SK-N-MC (cell line): ENCODE results near the gene DENND2D.

Experiments used
- EZH2 ChIP-seq: fragments of 200-600 bp; sonication (generic); IDR thresholded peaks from one replicate; pipeline ENCODE4 v1.6.1; 2017; ENCODE audit warnings: antibody characterized with exemption
- POLR2AphosphoS5 ChIP-seq: IDR thresholded peaks from 2 replicates; pipeline ENCODE4 v1.6.1; 2012; ENCODE audit warnings: mild to moderate bottlenecking, low read depth, low read length, borderline replicate concordance

DNA sequence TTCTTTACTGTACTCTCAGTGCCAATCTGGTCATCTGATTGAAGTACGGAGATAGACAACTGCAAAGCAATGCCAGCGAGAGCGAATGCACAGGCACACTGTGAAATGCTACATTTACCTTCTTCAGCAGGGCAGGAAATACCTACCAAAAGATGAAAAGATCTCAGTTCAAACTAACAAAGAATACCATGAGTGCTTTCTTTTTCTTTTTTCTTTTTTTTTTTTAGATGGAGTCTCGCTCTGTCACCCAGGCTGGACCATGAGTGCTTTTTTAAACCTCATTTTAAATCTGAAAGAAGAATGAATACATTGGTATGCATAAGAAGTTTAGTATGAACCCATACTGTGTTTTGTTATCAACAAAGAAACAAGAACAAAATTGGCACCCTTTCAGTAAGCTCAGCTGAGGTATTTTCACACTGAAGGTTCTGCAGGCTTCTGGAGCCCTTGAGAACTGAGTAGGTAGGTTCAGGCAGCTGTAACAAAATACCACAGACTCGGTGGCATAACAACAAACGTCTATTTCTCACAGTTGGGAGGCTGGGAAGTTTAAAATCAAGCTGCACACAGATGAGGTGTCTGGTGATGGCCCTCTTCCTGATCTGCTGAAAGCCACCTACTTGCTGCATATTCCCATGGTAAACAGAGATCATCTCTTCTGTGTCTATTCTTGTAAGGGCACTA lies 25.4 kb upstream of the DENND2D start:
- no peak for TF ChIP-seq POLR2AphosphoS5
- no peak for TF ChIP-seq EZH2
